Upper lobe of left lung (tissue), 6 donors: Measurements from ENCODE around the gene AGAP3. TPM values are rescaled to one million over a fixed set of nuclear protein-coding genes. Genes with fewer than 3 reads are reported as not detected.
A peak's percentile ranks its signal among the peaks of the same experiment; 100 is the strongest.

Source experiments
- ATAC-seq, 2 donors: fragments of 200-7000 bp; cut with Tn5 transposase; one replicate each; pipeline ENCODE4 v1.9.1; 2022; ENCODE audit warnings: mild to moderate bottlenecking in 2 of 2, moderate library complexity in 2 of 2; ENCODE audit not compliant: low FRiP score in 2 of 2
- DNase-seq, 2 donors: peaks; one replicate each; pipeline ENCODE4 v3.0.0-alpha.2; 2019 to 2020
- H3K27ac ChIP-seq, 4 donors: fragments of 200-600 bp; sonication (generic); one replicate each; pipeline ENCODE4 v1.5.1; 2016 to 2019
- H3K27me3 ChIP-seq, 4 donors: fragments of 200-600 bp; sonication (generic); one replicate each; pipeline ENCODE4 v1.5.1; 2017 to 2019
- H3K36me3 ChIP-seq, 4 donors: fragments of 200-600 bp; sonication (generic); one replicate each; pipeline ENCODE4 v1.5.1; 2016 to 2019
- H3K4me1 ChIP-seq, 4 donors: fragments of 200-600 bp; sonication (generic); one replicate each; pipeline ENCODE4 v1.5.1; 2018 to 2019
- H3K4me3 ChIP-seq, 4 donors: fragments of 200-600 bp; sonication (generic); one replicate each; pipeline ENCODE4 v1.5.1; 2017 to 2019; ENCODE audit warnings: mild to moderate bottlenecking in 2 of 4, moderate library complexity in 1 of 4
- H3K9me3 ChIP-seq, 4 donors: fragments of 200-600 bp; sonication (generic); one replicate each; pipeline ENCODE4 v1.5.1; 2018 to 2019
- CTCF ChIP-seq, 6 experiments: fragments of 450-650 bp in 4 of 6; fragments of 200-600 bp in 2 of 6; sonication (generic) in 2 of 6; IDR thresholded peaks; one replicate each; pipeline ENCODE4 v1.5.1; 2016 to 2019; ENCODE audit warnings: antibody characterized with exemption in 6 of 6
- EP300 ChIP-seq, 4 donors: sonication (generic); formaldehyde crosslinking; IDR thresholded peaks; one replicate each; pipeline ENCODE4 v1.5.1; 2017; ENCODE audit warnings: antibody characterized with exemption in 4 of 4, control low read depth in 2 of 4
- POLR2A ChIP-seq, 4 donors: fragments of 450-650 bp; IDR thresholded peaks; one replicate each; pipeline ENCODE4 v1.5.1; 2016 to 2017; ENCODE audit warnings: antibody characterized with exemption in 4 of 4, mild to moderate bottlenecking in 2 of 4
- POLR2AphosphoS5 ChIP-seq, 2 donors: sonication (generic); formaldehyde crosslinking; IDR thresholded peaks; one replicate each; pipeline ENCODE4 v1.5.1; 2017; ENCODE audit warnings: antibody characterized with exemption in 2 of 2
- WGBS, 2 donors: methylation state at CpG; one replicate each; pipeline ENCODE4 v1.1.5; 2017 to 2018; 5-methylcytosine and 5-hydroxymethylcytosine counted together
- total RNA-seq, 6 donors: library from RNA; depleted of rRNA in 4 of 6; stranded (reverse); fragments of >200 nt in 4 of 6; gene quantifications; one replicate each; pipeline versions ENCODE4 v1.1.0 to v1.2.1, GENCODE V29; 2016 to 2021
- donor health status: DM: no; HTN: no; CAD: no; lungs with moderate emphysema.
- donor health status: DM: no; HTN: yes; CAD: no; lungs with severe emphysema.

Gene AGAP3
- total RNA-seq, 6 donors from 2014 or later = 122 to 350 (median 182) TPM

DNA sequence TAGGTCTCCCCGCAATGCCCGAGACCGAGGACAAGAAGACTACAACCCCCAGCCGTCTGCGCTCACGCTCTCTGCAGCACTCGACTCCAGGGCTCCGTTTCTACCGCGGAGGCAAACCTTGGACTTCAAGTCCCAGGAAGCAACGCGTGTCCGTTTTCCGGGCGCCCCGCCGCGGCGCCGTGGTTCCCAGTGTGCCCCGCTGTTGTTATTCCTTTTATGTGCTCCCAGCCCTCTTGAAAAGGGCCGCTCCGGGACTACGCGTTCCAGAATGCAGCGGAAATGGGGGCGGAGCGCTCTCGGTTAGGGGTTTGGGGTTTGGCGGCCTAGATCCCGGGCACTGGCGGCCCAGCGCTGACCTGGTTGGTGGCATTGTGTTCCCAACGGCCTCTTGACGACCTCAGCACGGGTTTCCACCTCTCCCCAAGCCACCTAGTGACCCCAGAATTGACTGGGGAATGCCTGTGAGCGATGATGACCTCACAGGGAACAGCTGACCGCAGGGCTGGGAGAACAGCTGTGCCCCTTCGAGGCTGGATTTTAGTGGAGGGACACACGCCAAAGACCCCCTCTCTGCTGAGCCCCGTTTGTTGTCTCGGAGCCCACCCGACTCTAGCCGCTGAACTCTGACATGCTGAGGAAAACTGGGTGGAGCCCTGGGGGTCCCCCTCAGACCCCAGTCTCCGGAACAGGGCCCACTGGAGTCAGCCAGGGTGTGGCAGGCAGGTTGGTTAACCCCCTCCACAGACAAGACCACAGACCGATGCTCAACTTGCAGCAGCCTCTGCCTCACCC is 28.1 kb upstream of the AGAP3 start:
- no peaks in the 10 kb centered on the region for H3K9me3 ChIP-seq
- ATAC-seq (peak; percentile 93 to 94), DNase-seq (peak; percentile 99 to 100)
- TF ChIP-seq POLR2A (IDR thresholded peaks at IDR 0.05) (peak in 3 of 4 donors; percentile 33 to 87 (median 84)), EP300 (IDR thresholded peaks at IDR 0.05) (peak in 2 of 4 donors; percentile 44 to 49), CTCF (IDR thresholded peaks at IDR 0.05) (peak in 2 of 6 experiments; percentile 6 to 9), POLR2AphosphoS5 (IDR thresholded peaks at IDR 0.05) (peak; percentile 84 to 92)
- WGBS, 2 donors = 0 to 1% methylated on average over 1 to 46 of the region's 46 CpGs
- H3K4me1 ChIP-seq = peaks cover 41 to 63% (median 53%) of the 10 kb centered on the region in 4 donors
- H3K27ac ChIP-seq = peak overlapping the region; percentile 90 to 99 (median 96)
- no peaks in the 10 kb centered on the region for H3K27me3 ChIP-seq
- H3K4me3 ChIP-seq = peak overlapping the region in 3 of 4 donors; percentile 86 to 92 (median 88)
- peaks cover 0 to 6% (median 2%) of the 10 kb centered on the region in 4 donors for H3K36me3 ChIP-seq

DNA sequence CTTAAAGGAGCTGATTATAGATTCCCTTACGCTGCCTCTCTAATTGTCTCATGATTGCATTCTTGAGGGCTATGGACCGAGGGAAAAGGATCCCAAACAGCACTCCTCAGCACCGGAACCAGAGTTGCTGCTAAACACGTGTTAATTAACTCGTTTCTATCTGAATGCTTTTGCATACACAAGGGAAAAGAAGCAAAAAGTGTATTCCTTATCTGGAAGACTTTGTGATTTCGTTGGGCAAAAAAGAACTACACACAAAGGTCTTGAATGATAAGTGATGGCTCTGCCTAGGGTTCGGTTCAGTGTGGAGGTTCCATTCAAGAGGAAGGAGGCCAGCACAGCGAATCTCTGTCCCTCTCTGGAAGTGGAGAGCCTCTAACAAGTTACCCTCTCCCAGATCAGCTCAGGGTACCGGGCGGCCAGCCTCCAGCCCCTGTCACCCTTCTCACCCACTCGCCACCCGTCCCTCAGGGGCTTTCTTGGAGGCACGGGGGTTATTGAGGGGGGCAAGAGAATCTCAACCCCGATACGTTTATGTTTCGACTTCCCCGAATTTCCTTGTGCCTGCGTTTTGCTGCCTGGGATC is 27.4 kb upstream of the AGAP3 start:
- no peak for DNase-seq
- TF ChIP-seq POLR2A (IDR thresholded peaks at IDR 0.05) = no peak
- TF ChIP-seq POLR2AphosphoS5 (IDR thresholded peaks at IDR 0.05) = no peak
- TF ChIP-seq CTCF (IDR thresholded peaks at IDR 0.05) = no peak
- TF ChIP-seq EP300 (IDR thresholded peaks at IDR 0.05) = no peak
- H3K27me3 ChIP-seq = no peaks in the 10 kb centered on the region
- H3K4me1 ChIP-seq = peaks cover 38 to 64% (median 54%) of the 10 kb centered on the region in 4 donors
- H3K4me3 ChIP-seq = peak overlapping the region; percentile 34 to 92 (median 87)
- ATAC-seq = no peak
- no peaks in the 10 kb centered on the region for H3K9me3 ChIP-seq
- peaks cover 0 to 10% (median 4%) of the 10 kb centered on the region in 4 donors for H3K36me3 ChIP-seq
- WGBS, 2 donors = 5 to 6% methylated on average over 15 to 16 of the region's 18 CpGs
- H3K27ac ChIP-seq = peak overlapping the region; percentile 90 to 99 (median 96)

DNA sequence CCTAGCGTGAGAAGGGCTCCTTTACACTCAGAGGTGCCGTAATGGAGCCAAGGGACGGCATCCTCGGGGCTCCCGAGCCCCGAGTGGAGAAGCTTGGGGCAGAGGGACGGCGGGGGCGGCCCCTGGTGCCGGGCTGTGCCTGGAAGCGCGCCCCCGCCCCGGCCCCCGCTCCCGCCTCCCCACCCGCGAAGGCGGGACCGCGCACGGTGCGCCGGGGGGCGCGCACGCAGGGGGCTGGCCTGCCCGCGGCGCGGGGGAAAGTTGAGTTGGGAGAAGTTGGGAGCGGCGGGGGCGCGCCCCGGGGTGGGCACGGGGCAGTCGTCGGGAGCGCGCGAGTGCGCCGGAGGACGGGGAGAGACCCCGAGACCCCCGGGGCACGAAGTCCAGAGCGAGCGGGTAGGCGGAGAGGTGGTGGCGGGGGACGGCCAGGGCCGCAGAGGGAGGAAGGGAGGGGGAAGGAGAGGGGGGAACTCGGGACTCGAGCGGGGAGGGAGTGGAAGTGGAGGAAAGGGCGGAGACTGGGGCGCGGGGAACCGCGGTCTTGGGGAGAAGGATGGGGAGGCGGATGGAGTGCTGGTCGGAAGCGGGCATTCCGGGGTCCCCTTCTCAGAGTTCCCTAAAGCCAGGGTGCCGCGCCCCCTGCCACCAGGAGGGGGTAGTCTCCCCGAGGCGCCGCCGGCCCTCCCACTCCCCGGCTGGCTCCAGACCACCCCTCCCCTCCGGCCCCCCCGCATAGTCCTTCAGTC is 26.7 kb upstream of the AGAP3 start, which contains the start of gene SLC4A2:
Gene SLC4A2 (plus strand): TSS at position 223 of the 746 bp plus-strand sequence. CDS start 2,399 bp downstream, outside the sequence.
- ATAC-seq (peak; percentile 31 to 79), DNase-seq (peak; percentile 81 to 97)
- Histone ChIP-seq H3K9me3 (no peaks in the 10 kb centered on the region), H3K4me3 (peak within 1 kb of the TSS; percentile 86 to 98 (median 90)), H3K36me3 (peaks cover 3 to 16% (median 10%) of the 10 kb centered on the region in 4 donors), H3K4me1 (peaks cover 38 to 65% (median 54%) of the 10 kb centered on the region in 4 donors), H3K27ac (peak within 1 kb of the TSS; percentile 90 to 99 (median 96)), H3K27me3 (no peaks in the 10 kb centered on the region)
- 0 to 1% methylated on average over 19 to 42 of the region's 75 CpGs for WGBS, 2 donors
- TF ChIP-seq POLR2A (IDR thresholded peaks at IDR 0.05) = peak in 1 of 4 donors; percentile 76
- TF ChIP-seq EP300 (IDR thresholded peaks at IDR 0.05) = no peak
- peak; percentile 30 to 64 (median 56) for TF ChIP-seq CTCF (IDR thresholded peaks at IDR 0.05)
- peak; percentile 23 to 56 for TF ChIP-seq POLR2AphosphoS5 (IDR thresholded peaks at IDR 0.05)

DNA sequence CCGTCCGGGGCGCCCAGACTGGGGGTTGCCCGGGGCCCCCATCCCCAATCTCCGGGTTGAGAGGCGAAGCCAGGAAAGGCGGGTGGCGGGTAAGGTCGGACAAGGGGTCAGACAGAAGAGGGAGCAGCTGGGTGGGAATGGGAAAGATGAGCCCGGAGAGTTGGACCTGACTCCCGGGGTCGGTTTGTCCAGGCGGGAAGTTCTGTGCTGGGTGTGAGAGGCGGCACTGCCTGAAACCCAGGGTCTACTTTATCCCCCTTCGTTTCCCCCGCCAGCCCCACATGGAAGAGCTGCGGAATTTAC is 26.2 kb upstream of the AGAP3 start:
- H3K4me1 ChIP-seq = peaks cover 38 to 65% (median 54%) of the 10 kb centered on the region in 4 donors
- peak overlapping the region; percentile 90 to 99 (median 96) for H3K27ac ChIP-seq
- TF ChIP-seq EP300 (IDR thresholded peaks at IDR 0.05) = no peak
- no peak for TF ChIP-seq POLR2A (IDR thresholded peaks at IDR 0.05)
- no peak for TF ChIP-seq POLR2AphosphoS5 (IDR thresholded peaks at IDR 0.05)
- TF ChIP-seq CTCF (IDR thresholded peaks at IDR 0.05) = no peak
- ATAC-seq = no peak
- H3K9me3 ChIP-seq = no peaks in the 10 kb centered on the region
- 1 to 3% methylated on average over 10 to 17 of the region's 17 CpGs for WGBS, 2 donors
- peaks cover 9 to 22% (median 16%) of the 10 kb centered on the region in 4 donors for H3K36me3 ChIP-seq
- DNase-seq = no peak
- no peaks in the 10 kb centered on the region for H3K27me3 ChIP-seq
- peak overlapping the region; percentile 86 to 98 (median 90) for H3K4me3 ChIP-seq
